ENCODE measurements around the gene ACTR6.

DNA sequence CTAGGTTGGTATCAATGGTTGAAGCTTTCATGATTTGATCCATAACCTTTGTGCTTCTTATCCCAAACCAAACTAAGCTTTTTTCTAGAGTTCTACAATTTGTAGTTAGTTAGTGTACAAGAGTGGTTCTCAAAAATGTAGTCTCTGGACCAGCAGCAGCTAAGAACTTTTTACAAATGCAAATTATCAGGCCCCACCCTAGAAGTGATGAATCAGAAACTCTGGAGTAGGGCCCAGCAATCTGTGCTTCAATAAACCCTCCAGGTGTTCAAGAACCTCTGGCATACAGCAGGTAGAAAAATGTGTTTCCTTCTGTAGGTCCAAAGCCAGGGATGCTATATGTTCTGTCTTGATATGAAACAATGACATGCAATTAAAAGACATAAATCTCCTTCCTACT lies 26.1 kb upstream of the ACTR6 start:
- TF ChIP-seq, protein P1, sequence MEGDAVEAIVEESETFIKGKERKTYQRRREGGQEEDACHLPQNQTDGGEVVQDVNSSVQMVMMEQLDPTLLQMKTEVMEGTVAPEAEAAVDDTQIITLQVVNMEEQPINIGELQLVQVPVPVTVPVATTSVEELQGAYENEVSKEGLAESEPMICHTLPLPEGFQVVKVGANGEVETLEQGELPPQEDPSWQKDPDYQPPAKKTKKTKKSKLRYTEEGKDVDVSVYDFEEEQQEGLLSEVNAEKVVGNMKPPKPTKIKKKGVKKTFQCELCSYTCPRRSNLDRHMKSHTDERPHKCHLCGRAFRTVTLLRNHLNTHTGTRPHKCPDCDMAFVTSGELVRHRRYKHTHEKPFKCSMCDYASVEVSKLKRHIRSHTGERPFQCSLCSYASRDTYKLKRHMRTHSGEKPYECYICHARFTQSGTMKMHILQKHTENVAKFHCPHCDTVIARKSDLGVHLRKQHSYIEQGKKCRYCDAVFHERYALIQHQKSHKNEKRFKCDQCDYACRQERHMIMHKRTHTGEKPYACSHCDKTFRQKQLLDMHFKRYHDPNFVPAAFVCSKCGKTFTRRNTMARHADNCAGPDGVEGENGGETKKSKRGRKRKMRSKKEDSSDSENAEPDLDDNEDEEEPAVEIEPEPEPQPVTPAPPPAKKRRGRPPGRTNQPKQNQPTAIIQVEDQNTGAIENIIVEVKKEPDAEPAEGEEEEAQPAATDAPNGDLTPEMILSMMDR (IDR thresholded peaks at IDR 0.05): no peak
- no peak for TF ChIP-seq POLR2AphosphoS5 (IDR thresholded peaks at IDR 0.05)
- no peak for TF ChIP-seq POLR2A (IDR thresholded peaks at IDR 0.05)
- TF ChIP-seq EP300 (IDR thresholded peaks at IDR 0.05): no peak
